ENCODE results near the gene IGSF3.

Gene IGSF3

GRCh38 chr1:116568662-116569380, 98.7 kb downstream of the IGSF3 start:
- H3K4me3 ChIP-seq (ENCODE audit: low read depth, low read length): peak overlapping the region; percentile 93
- no peak for TF ChIP-seq CTCF (IDR thresholded peaks at IDR 0.05; ENCODE audit: insufficient read depth, low read depth, low read length, missing control alignments)

GRCh38 chr1:116567790-116568661, 99.5 kb downstream of the IGSF3 start:
- no peak for TF ChIP-seq CTCF (IDR thresholded peaks at IDR 0.05; ENCODE audit: insufficient read depth, low read depth, low read length, missing control alignments)
- DNase-seq (ENCODE audit: low read depth): peak; percentile 56
- H3K4me3 ChIP-seq (ENCODE audit: low read depth, low read length): peak overlapping the region; percentile 93

More at GRCh38 chr1:116568662-116569380, 98.7 kb downstream of the IGSF3 start:
- DNase-seq (ENCODE audit: low read depth): no peak

GRCh38 chr1:116565222-116565621, 102.3 kb downstream of the IGSF3 start:
- TF ChIP-seq CTCF (IDR thresholded peaks at IDR 0.05; ENCODE audit: insufficient read depth, low read depth, low read length, missing control alignments): no peak
- H3K4me3 ChIP-seq (ENCODE audit: low read depth, low read length): no peak overlapping the region
- DNase-seq (ENCODE audit: low read depth): no peak

GRCh38 chr1:116564426-116564825, 103.1 kb downstream of the IGSF3 start:
- H3K4me3 ChIP-seq (ENCODE audit: low read depth, low read length): no peak overlapping the region
- DNase-seq (ENCODE audit: low read depth): no peak
- TF ChIP-seq CTCF (IDR thresholded peaks at IDR 0.05; ENCODE audit: insufficient read depth, low read depth, low read length, missing control alignments): no peak

GRCh38 chr1:116562465-116562864, 105.1 kb downstream of the IGSF3 start:
- H3K4me3 ChIP-seq (ENCODE audit: low read depth, low read length): peak overlapping the region; percentile 41
- peak; percentile 48 for DNase-seq (ENCODE audit: low read depth)

- H3K4me3 ChIP-seq (ENCODE audit: low read depth, low read length): peak overlapping the region; percentile 41
- no peak for TF ChIP-seq CTCF (IDR thresholded peaks at IDR 0.05; ENCODE audit: insufficient read depth, low read depth, low read length, missing control alignments)
- DNase-seq (ENCODE audit: low read depth): no peak
These were observed 106.0 kb downstream of the IGSF3 start for GRCh38 chr1:116561563-116561962.

- DNase-seq (ENCODE audit: low read depth): peak; percentile 83
- peak overlapping the region; percentile 41 for H3K4me3 ChIP-seq (ENCODE audit: low read depth, low read length)
- no peak for TF ChIP-seq CTCF (IDR thresholded peaks at IDR 0.05; ENCODE audit: insufficient read depth, low read depth, low read length, missing control alignments)
These were observed 106.6 kb downstream of the IGSF3 start for GRCh38 chr1:116560704-116561490.

Data from GM12865 (cell line).